Neural progenitor cell (in vitro differentiated cells): ENCODE measurements around the gene NF2.

Source experiments
- CTCF ChIP-seq: fragments of 200-600 bp; sonication (generic); IDR thresholded peaks from 2 replicates; pipeline ENCODE4 v1.5.1; 2017; ENCODE audit warnings: antibody characterized with exemption, mild to moderate bottlenecking
- EZH2 ChIP-seq: fragments of 200-600 bp; sonication (generic); IDR thresholded peaks from 2 replicates; pipeline ENCODE4 v1.6.1; 2017; ENCODE audit warnings: antibody characterized with exemption, mild to moderate bottlenecking, moderate library complexity
- EZH2phosphoT487 ChIP-seq: fragments of 200-600 bp; sonication (generic); IDR thresholded peaks from 2 replicates; pipeline ENCODE4 v1.6.1; 2017; ENCODE audit warnings: antibody characterized with exemption

GRCh38 chr22:29713156-29713727 is 109.8 kb downstream of the NF2 start:
- no peak for TF ChIP-seq EZH2
- TF ChIP-seq CTCF, result no peak
- no peak for TF ChIP-seq EZH2phosphoT487
